Adrenal gland (tissue), 5 donors: ENCODE measurements around the gene C15orf39.

Experiments
- CTCF ChIP-seq, 6 experiments: fragments of 450-650 bp in 4 of 6; fragments of 200-600 bp in 2 of 6; sonication (generic) in 1 of 6; IDR thresholded peaks; 1 replicate in 5 of 6; 2 replicates in 1 of 6; pipeline versions ENCODE4 v1.5.1 to v1.8.0; 2016 to 2021; ENCODE audit warnings: antibody characterized with exemption in 6 of 6, mild to moderate bottlenecking in 2 of 6, moderate library complexity in 1 of 6
- POLR2A ChIP-seq, 2 donors: fragments of 450-650 bp; IDR thresholded peaks; one replicate each; pipeline ENCODE4 v1.6.1; 2017; ENCODE audit warnings: antibody characterized with exemption in 2 of 2, mild to moderate bottlenecking in 2 of 2, moderate library complexity in 1 of 2
- donor health status: DM: no; HTN: no; CAD: no.

- TF ChIP-seq CTCF (IDR thresholded peaks at IDR 0.05) (no peak), POLR2A (IDR thresholded peaks at IDR 0.05) (no peak)
These were observed 33.5 kb downstream of the C15orf39 start for GRCh38 chr15:75235051-75235673.
